Measurements from ENCODE around the gene PDXDC1. TPM values are rescaled to one million over a fixed set of nuclear protein-coding genes. Genes with fewer than 3 reads are reported as not detected.

Gene PDXDC1
- total RNA-seq, 4 donors from 2014 or later = 35.3 to 91.1 (median 63.0) TPM

GRCh38 chr16:14955546-14956231 is 19.1 kb upstream of the PDXDC1 start:
- peak in 1 of 2 donors; percentile 56 for DNase-seq
- Histone ChIP-seq H3K27me3 (no peaks in the 10 kb centered on the region), H3K9me3 (no peaks in the 10 kb centered on the region), H3K36me3 (no peaks in the 10 kb centered on the region), H3K27ac (no peak overlapping the region), H3K4me1 (no peaks in the 10 kb centered on the region), H3K4me3 (no peak overlapping the region)
- intact Hi-C loops (cut with DNase I; ENCODE audit: low total_unique reads) = no loop called here
- no peak for TF ChIP-seq CTCF (IDR thresholded peaks at IDR 0.05)
- TF ChIP-seq POLR2A (IDR thresholded peaks at IDR 0.05) = no peak

DNA sequence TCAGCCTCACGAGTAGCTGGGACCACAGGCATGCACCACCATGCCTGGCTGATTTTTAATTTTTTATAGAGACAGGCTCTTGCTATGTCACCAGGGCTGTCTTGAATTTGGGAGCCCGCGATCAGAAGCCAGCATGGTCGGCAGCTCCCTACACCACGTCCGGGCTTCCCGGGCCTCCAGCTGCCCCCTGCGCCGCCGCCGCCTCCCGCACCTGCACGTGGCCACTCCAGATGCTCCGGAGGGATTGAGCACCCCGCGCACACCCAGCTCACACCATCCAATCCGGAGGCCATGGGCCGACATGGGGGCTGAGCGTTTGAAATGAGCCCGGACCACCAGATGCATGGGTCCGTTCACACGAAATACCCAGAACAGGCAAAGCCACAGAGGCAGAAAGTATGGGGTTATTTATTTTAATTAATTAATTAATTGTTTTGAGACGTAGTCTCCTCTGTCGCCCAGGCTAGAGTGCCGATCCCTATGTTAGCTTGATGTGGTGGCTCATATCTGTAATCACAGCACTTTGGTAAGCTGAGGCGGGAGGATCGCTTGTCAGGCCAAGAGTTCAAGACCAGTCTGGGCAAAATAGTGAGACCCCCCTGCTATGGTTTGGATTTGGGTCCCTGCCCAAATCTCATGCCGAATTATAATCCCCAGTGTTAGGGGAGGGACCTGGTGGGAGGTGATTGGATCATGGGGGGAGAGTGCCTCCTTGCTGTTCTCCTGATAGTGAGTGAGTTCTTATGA is 17.1 kb upstream of the PDXDC1 start:
- no peak for DNase-seq
- Histone ChIP-seq H3K27ac (no peak overlapping the region), H3K4me3 (no peak overlapping the region), H3K9me3 (no peaks in the 10 kb centered on the region), H3K27me3 (no peaks in the 10 kb centered on the region), H3K4me1 (no peaks in the 10 kb centered on the region), H3K36me3 (no peaks in the 10 kb centered on the region)
- TF ChIP-seq CTCF (IDR thresholded peaks at IDR 0.05) (no peak), POLR2A (IDR thresholded peaks at IDR 0.05) (no peak)
- intact Hi-C loops (cut with DNase I; ENCODE audit: low total_unique reads) = no loop called here

GRCh38 chr16:14958323-14958600 is 16.6 kb upstream of the PDXDC1 start:
- Histone ChIP-seq H3K9me3 (no peaks in the 10 kb centered on the region), H3K4me3 (no peak overlapping the region), H3K4me1 (no peaks in the 10 kb centered on the region), H3K36me3 (no peaks in the 10 kb centered on the region), H3K27ac (no peak overlapping the region), H3K27me3 (no peaks in the 10 kb centered on the region)
- TF ChIP-seq POLR2A (IDR thresholded peaks at IDR 0.05) (no peak), CTCF (IDR thresholded peaks at IDR 0.05) (no peak)
- intact Hi-C loops (cut with DNase I; ENCODE audit: low total_unique reads) = no loop called here
- DNase-seq = no peak

DNA sequence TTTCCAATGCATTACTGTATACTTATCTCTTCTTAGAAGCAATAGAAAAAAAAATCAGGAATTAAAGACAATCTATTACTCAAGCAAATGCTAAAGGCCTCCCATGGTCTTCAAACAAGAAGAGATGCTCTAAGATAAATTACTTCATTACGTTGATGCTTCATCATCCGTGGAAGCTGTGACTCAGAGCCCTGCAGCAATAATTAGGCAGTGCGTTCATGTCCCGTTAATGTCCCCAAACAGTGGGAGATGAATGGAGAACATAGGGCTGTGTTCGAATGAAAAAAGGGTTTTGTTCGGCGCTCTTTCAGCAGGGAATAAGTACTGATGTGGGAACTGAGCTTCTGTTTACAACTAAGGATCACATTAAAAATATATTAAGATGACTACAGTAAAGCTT is 15.9 kb upstream of the PDXDC1 start:
- no peak for DNase-seq
- no peaks in the 10 kb centered on the region for H3K36me3 ChIP-seq
- intact Hi-C loops (cut with DNase I; ENCODE audit: low total_unique reads) = no loop called here
- TF ChIP-seq POLR2A (IDR thresholded peaks at IDR 0.05) (no peak), CTCF (IDR thresholded peaks at IDR 0.05) (no peak)
- no peak overlapping the region for H3K4me3 ChIP-seq
- no peaks in the 10 kb centered on the region for H3K9me3 ChIP-seq
- H3K27ac ChIP-seq = no peak overlapping the region
- no peaks in the 10 kb centered on the region for H3K4me1 ChIP-seq
- no peaks in the 10 kb centered on the region for H3K27me3 ChIP-seq

DNA sequence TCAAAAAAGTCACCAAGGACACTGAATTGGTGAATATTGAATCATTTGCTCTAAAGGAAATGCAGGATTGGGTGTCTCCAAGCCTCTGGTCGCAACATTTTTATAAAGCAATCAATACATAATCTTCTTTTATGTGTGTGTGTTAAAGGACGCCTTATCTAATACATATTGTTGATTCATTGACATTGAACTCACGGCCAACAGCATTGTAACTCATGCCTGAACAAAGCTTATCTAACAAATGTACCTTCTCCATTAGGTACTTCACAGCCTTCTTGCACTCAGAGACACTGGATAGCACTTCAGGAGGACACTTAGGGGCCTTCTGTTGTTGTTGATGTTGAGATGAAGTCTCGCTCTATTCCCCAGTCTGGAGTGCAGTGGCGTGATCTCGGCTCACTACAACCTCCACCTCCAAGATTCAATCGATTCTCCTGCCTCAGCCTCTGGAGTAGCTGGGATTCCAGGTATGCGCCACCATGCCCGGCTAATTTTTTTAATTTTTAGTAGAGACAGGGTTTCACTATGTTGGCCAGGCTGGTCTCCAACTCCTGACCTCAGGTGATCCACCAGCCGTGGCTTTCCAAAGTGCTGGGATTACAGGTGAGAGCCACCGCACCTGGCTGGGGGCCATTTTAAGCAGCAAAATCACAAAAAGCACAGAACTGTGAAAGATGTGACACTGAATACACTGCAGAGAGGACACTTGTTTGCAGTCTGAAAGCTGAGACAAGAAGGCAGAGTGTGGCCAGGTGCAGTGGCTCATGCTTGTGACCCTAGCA is 13.2 kb upstream of the PDXDC1 start:
- Histone ChIP-seq H3K4me3 (no peak overlapping the region), H3K27ac (no peak overlapping the region), H3K27me3 (no peaks in the 10 kb centered on the region), H3K36me3 (no peaks in the 10 kb centered on the region), H3K9me3 (no peaks in the 10 kb centered on the region), H3K4me1 (no peaks in the 10 kb centered on the region)
- TF ChIP-seq POLR2A (IDR thresholded peaks at IDR 0.05) = no peak
- TF ChIP-seq CTCF (IDR thresholded peaks at IDR 0.05) = no peak
- intact Hi-C loops (cut with DNase I; ENCODE audit: low total_unique reads) = no loop called here
- no peak for DNase-seq

Data from uterus (tissue), 4 donors.